NB4 (cell line): ENCODE data around the gene GSTM4.

Source experiments
- POLR2A ChIP-seq: IDR thresholded peaks from 2 replicates; pipeline ENCODE4 v1.6.1; 2011; ENCODE audit warnings: mild to moderate bottlenecking; ENCODE audit not compliant: insufficient read length; ENCODE audit errors: extremely low read depth
- TF ChIP-seq, protein P1 (sequence below): IDR thresholded peaks from one replicate; pipeline ENCODE4 v1.5.1; 2012; ENCODE audit warnings: low read depth, low read length

DNA sequence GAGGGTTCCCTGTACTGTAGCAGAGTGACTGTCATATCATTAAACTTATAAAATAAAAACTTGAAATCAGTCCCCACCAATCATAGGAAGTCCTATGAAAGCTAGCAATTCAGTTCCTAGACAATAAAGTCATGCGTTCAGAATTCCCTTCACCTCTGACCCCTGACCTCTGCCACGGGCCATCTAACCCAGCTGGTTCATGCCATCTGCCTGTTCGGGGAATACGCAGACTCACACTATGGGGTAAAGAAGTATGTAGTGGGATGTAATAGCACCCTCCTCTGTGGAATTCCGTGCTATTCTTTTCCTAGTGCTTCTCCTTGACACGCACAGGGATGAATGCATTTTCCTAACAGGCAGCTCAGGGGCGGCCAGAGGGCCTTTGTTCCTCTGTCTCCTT lies 2.1 kb downstream of the GSTM4 start:
- TF ChIP-seq, protein P1, sequence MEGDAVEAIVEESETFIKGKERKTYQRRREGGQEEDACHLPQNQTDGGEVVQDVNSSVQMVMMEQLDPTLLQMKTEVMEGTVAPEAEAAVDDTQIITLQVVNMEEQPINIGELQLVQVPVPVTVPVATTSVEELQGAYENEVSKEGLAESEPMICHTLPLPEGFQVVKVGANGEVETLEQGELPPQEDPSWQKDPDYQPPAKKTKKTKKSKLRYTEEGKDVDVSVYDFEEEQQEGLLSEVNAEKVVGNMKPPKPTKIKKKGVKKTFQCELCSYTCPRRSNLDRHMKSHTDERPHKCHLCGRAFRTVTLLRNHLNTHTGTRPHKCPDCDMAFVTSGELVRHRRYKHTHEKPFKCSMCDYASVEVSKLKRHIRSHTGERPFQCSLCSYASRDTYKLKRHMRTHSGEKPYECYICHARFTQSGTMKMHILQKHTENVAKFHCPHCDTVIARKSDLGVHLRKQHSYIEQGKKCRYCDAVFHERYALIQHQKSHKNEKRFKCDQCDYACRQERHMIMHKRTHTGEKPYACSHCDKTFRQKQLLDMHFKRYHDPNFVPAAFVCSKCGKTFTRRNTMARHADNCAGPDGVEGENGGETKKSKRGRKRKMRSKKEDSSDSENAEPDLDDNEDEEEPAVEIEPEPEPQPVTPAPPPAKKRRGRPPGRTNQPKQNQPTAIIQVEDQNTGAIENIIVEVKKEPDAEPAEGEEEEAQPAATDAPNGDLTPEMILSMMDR, result no peak
- TF ChIP-seq POLR2A, result no peak
